ENCODE data around the gene LPP.

LPP gene

GRCh38 chr3:188480011-188480410 lies 326.1 kb downstream of the LPP start:
- no peak overlapping the region for H3K4me3 ChIP-seq (ENCODE audit: low read length)
- no peak overlapping the region for H2BK15ac ChIP-seq (replicated peaks; ENCODE audit: low read depth)
- no peak overlapping the region for H2AK5ac ChIP-seq (ENCODE audit: low read length)
- H3K4ac ChIP-seq (ENCODE audit: low read depth, low read length): no peak overlapping the region
- H3K56ac ChIP-seq (ENCODE audit: low read length): no peak overlapping the region
- H4K8ac ChIP-seq (ENCODE audit: low read depth, low read length): no peak overlapping the region
- no peaks in the 10 kb centered on the region for H3K79me2 ChIP-seq (ENCODE audit: control insufficient read depth, insufficient read depth, low read length)
- no peak overlapping the region for H2BK120ac ChIP-seq (ENCODE audit: low read depth, low read length)
- no peak overlapping the region for H3K4me2 ChIP-seq (ENCODE audit: low read length)
- no peak for DNase-seq
- no peaks in the 10 kb centered on the region for H3K36me3 ChIP-seq (ENCODE audit: control insufficient read depth, insufficient read depth, low read length)
- H3K27ac ChIP-seq (ENCODE audit: low read depth, low read length): no peak overlapping the region
- no peak overlapping the region for H3K9ac ChIP-seq (ENCODE audit: low read length)
- no peak overlapping the region for H3K23ac ChIP-seq (ENCODE audit: low read length)
- WGBS (ENCODE audit: extremely low coverage, insufficient coverage, low lambda C conversion rate): no CpG with 5 or more reads among the region's 4 CpGs
- H3K79me1 ChIP-seq (ENCODE audit: low read length): no peaks in the 10 kb centered on the region
- H3K27me3 ChIP-seq (ENCODE audit: insufficient read depth, low read length, poor library complexity): no peaks in the 10 kb centered on the region
- no peaks in the 10 kb centered on the region for H3K4me1 ChIP-seq (ENCODE audit: control insufficient read depth, low read depth, low read length)
- H3K18ac ChIP-seq (ENCODE audit: low read length): no peak overlapping the region
- no peak overlapping the region for H4K5ac ChIP-seq (ENCODE audit: low read length)
- no peak overlapping the region for H2BK5ac ChIP-seq (ENCODE audit: low read length)

GRCh38 chr3:188482929-188483328 lies 329.0 kb downstream of the LPP start:
- Histone ChIP-seq H3K79me2 (ENCODE audit: control insufficient read depth, insufficient read depth, low read length) (no peaks in the 10 kb centered on the region), H3K36me3 (ENCODE audit: control insufficient read depth, insufficient read depth, low read length) (no peaks in the 10 kb centered on the region)
- DNase-seq: no peak

GRCh38 chr3:188486126-188486525 lies 332.2 kb downstream of the LPP start:
- H3K79me2 ChIP-seq (ENCODE audit: control insufficient read depth, insufficient read depth, low read length): no peaks in the 10 kb centered on the region
- DNase-seq: no peak
- no peak overlapping the region for H3K9ac ChIP-seq (ENCODE audit: low read length)
- H3K27ac ChIP-seq (ENCODE audit: low read depth, low read length): no peak overlapping the region
- H3K18ac ChIP-seq (ENCODE audit: low read length): no peak overlapping the region
- H4K5ac ChIP-seq (ENCODE audit: low read length): no peak overlapping the region
- no peaks in the 10 kb centered on the region for H3K27me3 ChIP-seq (ENCODE audit: insufficient read depth, low read length, poor library complexity)
- H4K8ac ChIP-seq (ENCODE audit: low read depth, low read length): no peak overlapping the region
- no peak overlapping the region for H2AK5ac ChIP-seq (ENCODE audit: low read length)
- no peak overlapping the region for H3K4me3 ChIP-seq (ENCODE audit: low read length)
- no peak overlapping the region for H2BK5ac ChIP-seq (ENCODE audit: low read length)
- no peak overlapping the region for H2BK15ac ChIP-seq (replicated peaks; ENCODE audit: low read depth)
- WGBS (ENCODE audit: extremely low coverage, insufficient coverage, low lambda C conversion rate): no CpG with 5 or more reads among the region's 5 CpGs
- no peak overlapping the region for H3K4me2 ChIP-seq (ENCODE audit: low read length)
- no peak overlapping the region for H3K4ac ChIP-seq (ENCODE audit: low read depth, low read length)
- no peaks in the 10 kb centered on the region for H3K36me3 ChIP-seq (ENCODE audit: control insufficient read depth, insufficient read depth, low read length)
- H3K56ac ChIP-seq (ENCODE audit: low read length): no peak overlapping the region
- H2BK120ac ChIP-seq (ENCODE audit: low read depth, low read length): no peak overlapping the region
- H3K79me1 ChIP-seq (ENCODE audit: low read length): no peaks in the 10 kb centered on the region
- H3K23ac ChIP-seq (ENCODE audit: low read length): no peak overlapping the region
- H3K4me1 ChIP-seq (ENCODE audit: control insufficient read depth, low read depth, low read length): no peaks in the 10 kb centered on the region

More at GRCh38 chr3:188482929-188483328, 329.0 kb downstream of the LPP start:
- no peak overlapping the region for H4K8ac ChIP-seq (ENCODE audit: low read depth, low read length)
- H3K4me3 ChIP-seq (ENCODE audit: low read length): no peak overlapping the region
- H2AK5ac ChIP-seq (ENCODE audit: low read length): no peak overlapping the region
- H3K9ac ChIP-seq (ENCODE audit: low read length): no peak overlapping the region
- H2BK15ac ChIP-seq (replicated peaks; ENCODE audit: low read depth): no peak overlapping the region
- WGBS (ENCODE audit: extremely low coverage, insufficient coverage, low lambda C conversion rate): no CpG with 5 or more reads among the region's 4 CpGs
- H3K79me1 ChIP-seq (ENCODE audit: low read length): no peaks in the 10 kb centered on the region
- H3K4me2 ChIP-seq (ENCODE audit: low read length): no peak overlapping the region
- H2BK5ac ChIP-seq (ENCODE audit: low read length): no peak overlapping the region
- no peaks in the 10 kb centered on the region for H3K27me3 ChIP-seq (ENCODE audit: insufficient read depth, low read length, poor library complexity)
- H3K18ac ChIP-seq (ENCODE audit: low read length): no peak overlapping the region
- H2BK120ac ChIP-seq (ENCODE audit: low read depth, low read length): no peak overlapping the region
- no peak overlapping the region for H3K4ac ChIP-seq (ENCODE audit: low read depth, low read length)
- no peak overlapping the region for H4K5ac ChIP-seq (ENCODE audit: low read length)
- H3K27ac ChIP-seq (ENCODE audit: low read depth, low read length): no peak overlapping the region
- no peaks in the 10 kb centered on the region for H3K4me1 ChIP-seq (ENCODE audit: control insufficient read depth, low read depth, low read length)
- no peak overlapping the region for H3K23ac ChIP-seq (ENCODE audit: low read length)
- no peak overlapping the region for H3K56ac ChIP-seq (ENCODE audit: low read length)

- Histone ChIP-seq H3K27me3 (ENCODE audit: insufficient read depth, low read length, poor library complexity) (no peaks in the 10 kb centered on the region), H3K4ac (ENCODE audit: low read depth, low read length) (no peak overlapping the region), H3K4me2 (ENCODE audit: low read length) (no peak overlapping the region), H3K18ac (ENCODE audit: low read length) (no peak overlapping the region), H4K5ac (ENCODE audit: low read length) (no peak overlapping the region), H3K36me3 (ENCODE audit: control insufficient read depth, insufficient read depth, low read length) (no peaks in the 10 kb centered on the region), H2AK5ac (ENCODE audit: low read length) (no peak overlapping the region), H2BK120ac (ENCODE audit: low read depth, low read length) (no peak overlapping the region), H3K27ac (ENCODE audit: low read depth, low read length) (no peak overlapping the region), H2BK15ac (replicated peaks; ENCODE audit: low read depth) (no peak overlapping the region), H3K79me1 (ENCODE audit: low read length) (no peaks in the 10 kb centered on the region), H3K56ac (ENCODE audit: low read length) (no peak overlapping the region), H2BK5ac (ENCODE audit: low read length) (no peak overlapping the region), H3K4me3 (ENCODE audit: low read length) (no peak overlapping the region), H4K8ac (ENCODE audit: low read depth, low read length) (no peak overlapping the region), H3K4me1 (ENCODE audit: control insufficient read depth, low read depth, low read length) (no peaks in the 10 kb centered on the region), H3K23ac (ENCODE audit: low read length) (no peak overlapping the region), H3K9ac (ENCODE audit: low read length) (no peak overlapping the region), H3K79me2 (ENCODE audit: control insufficient read depth, insufficient read depth, low read length) (no peaks in the 10 kb centered on the region)
- DNase-seq: no peak
- WGBS (ENCODE audit: extremely low coverage, insufficient coverage, low lambda C conversion rate): no CpG with 5 or more reads among the region's 3 CpGs
Observed at GRCh38 chr3:188486952-188487351, 333.0 kb downstream of the LPP start.

- H3K56ac ChIP-seq (ENCODE audit: low read length): no peak overlapping the region
- H3K36me3 ChIP-seq (ENCODE audit: control insufficient read depth, insufficient read depth, low read length): no peaks in the 10 kb centered on the region
- H4K8ac ChIP-seq (ENCODE audit: low read depth, low read length): no peak overlapping the region
- H3K4me3 ChIP-seq (ENCODE audit: low read length): no peak overlapping the region
- H2BK5ac ChIP-seq (ENCODE audit: low read length): no peak overlapping the region
- no peak overlapping the region for H3K27ac ChIP-seq (ENCODE audit: low read depth, low read length)
- H3K27me3 ChIP-seq (ENCODE audit: insufficient read depth, low read length, poor library complexity): no peaks in the 10 kb centered on the region
- H3K4me2 ChIP-seq (ENCODE audit: low read length): no peak overlapping the region
- H3K4ac ChIP-seq (ENCODE audit: low read depth, low read length): no peak overlapping the region
- H2BK15ac ChIP-seq (replicated peaks; ENCODE audit: low read depth): no peak overlapping the region
- no peaks in the 10 kb centered on the region for H3K79me2 ChIP-seq (ENCODE audit: control insufficient read depth, insufficient read depth, low read length)
- DNase-seq: no peak
- H4K5ac ChIP-seq (ENCODE audit: low read length): no peak overlapping the region
- H2BK120ac ChIP-seq (ENCODE audit: low read depth, low read length): no peak overlapping the region
- no peak overlapping the region for H3K23ac ChIP-seq (ENCODE audit: low read length)
- WGBS (ENCODE audit: extremely low coverage, insufficient coverage, low lambda C conversion rate): no CpG with 5 or more reads among the region's 5 CpGs
- no peak overlapping the region for H2AK5ac ChIP-seq (ENCODE audit: low read length)
- no peaks in the 10 kb centered on the region for H3K4me1 ChIP-seq (ENCODE audit: control insufficient read depth, low read depth, low read length)
- H3K9ac ChIP-seq (ENCODE audit: low read length): no peak overlapping the region
- H3K79me1 ChIP-seq (ENCODE audit: low read length): no peaks in the 10 kb centered on the region
- H3K18ac ChIP-seq (ENCODE audit: low read length): no peak overlapping the region
Observed at GRCh38 chr3:188487652-188488051, 333.7 kb downstream of the LPP start.

- H3K4me1 ChIP-seq (ENCODE audit: control insufficient read depth, low read depth, low read length): no peaks in the 10 kb centered on the region
- no peak overlapping the region for H3K18ac ChIP-seq (ENCODE audit: low read length)
- H3K56ac ChIP-seq (ENCODE audit: low read length): no peak overlapping the region
- H3K4me3 ChIP-seq (ENCODE audit: low read length): no peak overlapping the region
- no peak overlapping the region for H4K8ac ChIP-seq (ENCODE audit: low read depth, low read length)
- no CpG with 5 or more reads among the region's 6 CpGs for WGBS (ENCODE audit: extremely low coverage, insufficient coverage, low lambda C conversion rate)
- no peak overlapping the region for H3K23ac ChIP-seq (ENCODE audit: low read length)
- H3K9ac ChIP-seq (ENCODE audit: low read length): no peak overlapping the region
- H3K79me2 ChIP-seq (ENCODE audit: control insufficient read depth, insufficient read depth, low read length): no peaks in the 10 kb centered on the region
- no peak overlapping the region for H3K4me2 ChIP-seq (ENCODE audit: low read length)
- no peaks in the 10 kb centered on the region for H3K79me1 ChIP-seq (ENCODE audit: low read length)
- H2BK15ac ChIP-seq (replicated peaks; ENCODE audit: low read depth): no peak overlapping the region
- no peak overlapping the region for H4K5ac ChIP-seq (ENCODE audit: low read length)
- H3K27me3 ChIP-seq (ENCODE audit: insufficient read depth, low read length, poor library complexity): no peaks in the 10 kb centered on the region
- no peak overlapping the region for H3K4ac ChIP-seq (ENCODE audit: low read depth, low read length)
- H2BK120ac ChIP-seq (ENCODE audit: low read depth, low read length): no peak overlapping the region
- no peak overlapping the region for H3K27ac ChIP-seq (ENCODE audit: low read depth, low read length)
- no peaks in the 10 kb centered on the region for H3K36me3 ChIP-seq (ENCODE audit: control insufficient read depth, insufficient read depth, low read length)
- no peak overlapping the region for H2AK5ac ChIP-seq (ENCODE audit: low read length)
- no peak for DNase-seq
- H2BK5ac ChIP-seq (ENCODE audit: low read length): no peak overlapping the region
Observed at GRCh38 chr3:188488801-188489200, 334.8 kb downstream of the LPP start.
